HEK293 (cell line): ENCODE data around the gene BCR.

Experiments
- GLI2 ChIP-seq: fragments of 450-650 bp; formaldehyde crosslinking; IDR thresholded peaks from 2 replicates; pipeline ENCODE4; 2017; ENCODE audit warnings: missing biosample characterization, missing genetic modification characterization, low read depth, borderline replicate concordance
- IKZF3 ChIP-seq: fragments of 450-650 bp; IDR thresholded peaks from 2 replicates; pipeline ENCODE4 v1.5.0; 2018; ENCODE audit warnings: missing biosample characterization, mild to moderate bottlenecking, missing genetic modification characterization, moderate library complexity
- KLF16 ChIP-seq: fragments of 450-650 bp; formaldehyde crosslinking; IDR thresholded peaks from 2 replicates; pipeline ENCODE4 v1.5.1; 2017; ENCODE audit warnings: missing biosample characterization, missing genetic modification characterization
- RBAK ChIP-seq: fragments of 450-650 bp; formaldehyde crosslinking; IDR thresholded peaks from 2 replicates; pipeline ENCODE4 v1.5.1; 2016; ENCODE audit warnings: missing biosample characterization, missing genetic modification characterization
- SP2 ChIP-seq: fragments of 450-650 bp; formaldehyde crosslinking; IDR thresholded peaks from 2 replicates; pipeline ENCODE4 v1.5.1; 2016; ENCODE audit warnings: missing biosample characterization, missing genetic modification characterization
- SP3 ChIP-seq: fragments of 450-650 bp; formaldehyde crosslinking; IDR thresholded peaks from 2 replicates; pipeline ENCODE4 v1.5.1; 2016; ENCODE audit warnings: missing biosample characterization, missing genetic modification characterization
- ZBTB21 ChIP-seq: fragments of 450-650 bp; formaldehyde crosslinking; IDR thresholded peaks from 2 replicates; pipeline ENCODE4 v1.5.1; 2017; ENCODE audit warnings: missing biosample characterization, missing genetic modification characterization
- ZEB2 ChIP-seq: fragments of 450-650 bp; formaldehyde crosslinking; IDR thresholded peaks from 2 replicates; pipeline ENCODE4 v1.5.1; 2016; ENCODE audit warnings: missing biosample characterization, missing genetic modification characterization
- ZFP37 ChIP-seq: fragments of 450-650 bp; formaldehyde crosslinking; IDR thresholded peaks from 2 replicates; pipeline ENCODE4 v1.5.1; 2016; ENCODE audit warnings: missing biosample characterization, missing genetic modification characterization
- ZNF121 ChIP-seq: fragments of 450-650 bp; formaldehyde crosslinking; IDR thresholded peaks from 2 replicates; pipeline ENCODE4 v1.5.1; 2016; ENCODE audit warnings: missing biosample characterization, missing genetic modification characterization
- ZNF138 ChIP-seq: fragments of 450-650 bp; formaldehyde crosslinking; IDR thresholded peaks from 2 replicates; pipeline ENCODE4 v1.5.1; 2016; ENCODE audit warnings: missing biosample characterization, missing genetic modification characterization, borderline replicate concordance
- ZNF157 ChIP-seq: fragments of 450-650 bp; formaldehyde crosslinking; IDR thresholded peaks from 2 replicates; pipeline ENCODE4 v1.5.1; 2016; ENCODE audit warnings: missing biosample characterization, missing genetic modification characterization
- ZNF184 ChIP-seq: fragments of 450-650 bp; IDR thresholded peaks from 2 replicates; pipeline ENCODE4 v1.5.1; 2018; ENCODE audit warnings: missing biosample characterization, mild to moderate bottlenecking, missing genetic modification characterization
- ZNF202 ChIP-seq: fragments of 450-650 bp; formaldehyde crosslinking; IDR thresholded peaks from 2 replicates; pipeline ENCODE4 v1.5.1; 2016; ENCODE audit warnings: missing biosample characterization, missing genetic modification characterization, borderline replicate concordance
- ZNF223 ChIP-seq: fragments of 450-650 bp; formaldehyde crosslinking; IDR thresholded peaks from 2 replicates; pipeline ENCODE4 v1.5.1; 2016; ENCODE audit warnings: missing biosample characterization, missing genetic modification characterization
- ZNF266 ChIP-seq: fragments of 450-650 bp; formaldehyde crosslinking; IDR thresholded peaks from 2 replicates; pipeline ENCODE4 v1.5.1; 2016; ENCODE audit warnings: missing biosample characterization, missing genetic modification characterization, low read depth
- ZNF324 ChIP-seq: fragments of 450-650 bp; formaldehyde crosslinking; IDR thresholded peaks from 2 replicates; pipeline ENCODE4 v1.5.1; 2016; ENCODE audit warnings: missing biosample characterization, missing genetic modification characterization
- ZNF350 ChIP-seq: fragments of 450-650 bp; formaldehyde crosslinking; IDR thresholded peaks from 2 replicates; pipeline ENCODE4 v1.5.0; 2017; ENCODE audit warnings: missing biosample characterization, mild to moderate bottlenecking, missing genetic modification characterization
- ZNF530 ChIP-seq: fragments of 450-650 bp; formaldehyde crosslinking; IDR thresholded peaks from 2 replicates; pipeline ENCODE4 v1.5.1; 2016; ENCODE audit warnings: low read depth, missing biosample characterization, missing genetic modification characterization
- ZNF560 ChIP-seq: fragments of 450-650 bp; formaldehyde crosslinking; IDR thresholded peaks from 2 replicates; pipeline ENCODE4 v1.5.1; 2017; ENCODE audit warnings: missing biosample characterization, missing genetic modification characterization, borderline replicate concordance
- ZNF600 ChIP-seq: fragments of 450-650 bp; formaldehyde crosslinking; IDR thresholded peaks from 2 replicates; pipeline ENCODE4 v1.5.1; 2016; ENCODE audit warnings: missing biosample characterization, missing genetic modification characterization
- ZNF610 ChIP-seq: fragments of 450-650 bp; formaldehyde crosslinking; IDR thresholded peaks from 2 replicates; pipeline ENCODE4 v1.5.1; 2016; ENCODE audit warnings: missing biosample characterization, missing genetic modification characterization, borderline replicate concordance
- ZNF658 ChIP-seq: fragments of 450-650 bp; formaldehyde crosslinking; IDR thresholded peaks from 2 replicates; pipeline ENCODE4; 2016; ENCODE audit warnings: missing biosample characterization, missing genetic modification characterization
- ZNF670 ChIP-seq: fragments of 450-650 bp; formaldehyde crosslinking; IDR thresholded peaks from 2 replicates; pipeline ENCODE4 v1.5.1; 2016; ENCODE audit warnings: missing biosample characterization, missing genetic modification characterization, low read depth
- ZNF701 ChIP-seq: fragments of 450-650 bp; formaldehyde crosslinking; IDR thresholded peaks from 2 replicates; pipeline ENCODE4 v1.5.1; 2016; ENCODE audit warnings: missing biosample characterization, missing genetic modification characterization
- TF ChIP-seq, protein P1 (sequence below): fragments of 450-650 bp; formaldehyde crosslinking; IDR thresholded peaks from 2 replicates; pipeline ENCODE4 v1.5.1; 2016; ENCODE audit warnings: missing biosample characterization, missing genetic modification characterization
- TF ChIP-seq, protein P2 (sequence below): fragments of 450-650 bp; formaldehyde crosslinking; IDR thresholded peaks from 2 replicates; pipeline ENCODE4 v1.5.1; 2016; ENCODE audit warnings: missing biosample characterization, missing genetic modification characterization
- TF ChIP-seq, protein P3 (sequence below): fragments of 450-650 bp; IDR thresholded peaks from 2 replicates; pipeline ENCODE4 v1.5.1; 2018; ENCODE audit warnings: missing biosample characterization, mild to moderate bottlenecking, missing genetic modification characterization
- TF ChIP-seq, protein P4 (sequence below): fragments of 450-650 bp; formaldehyde crosslinking; conservative IDR thresholded peaks from 2 replicates; pipeline ENCODE4 v1.5.1; 2016; ENCODE audit warnings: low read depth, missing biosample characterization, missing genetic modification characterization
- TF ChIP-seq, protein P5 (sequence below): fragments of 450-650 bp; formaldehyde crosslinking; IDR thresholded peaks from 2 replicates; pipeline ENCODE4 v1.5.1; 2016; ENCODE audit warnings: missing biosample characterization, missing genetic modification characterization

BCR gene

DNA sequence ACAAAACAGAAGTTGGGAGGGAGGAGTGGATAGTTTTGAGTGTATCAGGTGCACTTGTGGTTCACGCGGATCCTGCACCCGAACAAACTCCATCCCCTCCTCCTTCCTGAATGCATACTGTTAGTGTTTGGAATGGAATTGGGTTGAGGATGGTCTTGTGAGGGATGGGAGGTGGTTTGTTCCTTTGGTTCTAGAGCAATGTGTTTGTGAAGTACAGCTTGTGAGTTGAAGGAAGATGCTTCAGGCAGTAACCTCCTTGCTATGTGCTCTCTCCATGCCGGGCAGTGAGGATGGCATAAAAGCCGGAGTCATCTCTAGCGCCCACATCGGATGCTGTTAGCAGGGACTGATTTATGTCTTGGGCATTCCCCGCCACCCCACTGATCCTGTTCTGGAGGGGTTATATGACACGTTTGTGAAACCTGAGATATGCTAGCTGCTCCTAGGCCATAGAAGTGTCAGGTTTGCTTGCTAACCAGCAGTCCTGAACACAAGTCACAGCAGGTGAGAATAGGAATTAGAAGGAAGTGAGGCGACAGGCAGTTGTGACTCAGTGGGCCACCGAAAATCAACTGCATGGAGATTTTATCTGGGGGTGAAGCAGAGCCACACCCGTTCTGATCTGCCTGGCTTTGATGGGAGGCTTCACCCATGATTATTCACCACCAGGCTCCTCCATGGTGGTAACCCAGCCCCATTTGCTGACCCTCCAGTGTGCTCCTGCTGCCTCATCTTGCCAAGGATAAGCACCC is 2.2 kb downstream of the BCR start (continued):
- TF ChIP-seq, protein P1, sequence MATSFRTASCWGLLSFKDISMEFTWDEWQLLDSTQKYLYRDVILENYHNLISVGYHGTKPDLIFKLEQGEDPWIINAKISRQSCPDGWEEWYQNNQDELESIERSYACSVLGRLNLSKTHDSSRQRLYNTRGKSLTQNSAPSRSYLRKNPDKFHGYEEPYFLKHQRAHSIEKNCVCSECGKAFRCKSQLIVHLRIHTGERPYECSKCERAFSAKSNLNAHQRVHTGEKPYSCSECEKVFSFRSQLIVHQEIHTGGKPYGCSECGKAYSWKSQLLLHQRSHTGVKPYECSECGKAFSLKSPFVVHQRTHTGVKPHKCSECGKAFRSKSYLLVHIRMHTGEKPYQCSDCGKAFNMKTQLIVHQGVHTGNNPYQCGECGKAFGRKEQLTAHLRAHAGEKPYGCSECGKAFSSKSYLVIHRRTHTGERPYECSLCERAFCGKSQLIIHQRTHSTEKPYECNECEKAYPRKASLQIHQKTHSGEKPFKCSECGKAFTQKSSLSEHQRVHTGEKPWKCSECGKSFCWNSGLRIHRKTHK (tag by site-specific recombination) = no peak
- TF ChIP-seq ZNF701 (tag by site-specific recombination) = no peak
- TF ChIP-seq IKZF3 (tag by site-specific recombination) = peak; percentile 87
- no peak for TF ChIP-seq GLI2 (tag by site-specific recombination)
- TF ChIP-seq, protein P2, sequence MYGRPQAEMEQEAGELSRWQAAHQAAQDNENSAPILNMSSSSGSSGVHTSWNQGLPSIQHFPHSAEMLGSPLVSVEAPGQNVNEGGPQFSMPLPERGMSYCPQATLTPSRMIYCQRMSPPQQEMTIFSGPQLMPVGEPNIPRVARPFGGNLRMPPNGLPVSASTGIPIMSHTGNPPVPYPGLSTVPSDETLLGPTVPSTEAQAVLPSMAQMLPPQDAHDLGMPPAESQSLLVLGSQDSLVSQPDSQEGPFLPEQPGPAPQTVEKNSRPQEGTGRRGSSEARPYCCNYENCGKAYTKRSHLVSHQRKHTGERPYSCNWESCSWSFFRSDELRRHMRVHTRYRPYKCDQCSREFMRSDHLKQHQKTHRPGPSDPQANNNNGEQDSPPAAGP (tag by site-specific recombination) = peak; percentile 49; the same call in 1 of the 2 replicates
- peak; percentile 96 for TF ChIP-seq ZNF600 (tag by site-specific recombination)
- no peak for TF ChIP-seq ZNF223 (tag by site-specific recombination)
- TF ChIP-seq, protein P3, sequence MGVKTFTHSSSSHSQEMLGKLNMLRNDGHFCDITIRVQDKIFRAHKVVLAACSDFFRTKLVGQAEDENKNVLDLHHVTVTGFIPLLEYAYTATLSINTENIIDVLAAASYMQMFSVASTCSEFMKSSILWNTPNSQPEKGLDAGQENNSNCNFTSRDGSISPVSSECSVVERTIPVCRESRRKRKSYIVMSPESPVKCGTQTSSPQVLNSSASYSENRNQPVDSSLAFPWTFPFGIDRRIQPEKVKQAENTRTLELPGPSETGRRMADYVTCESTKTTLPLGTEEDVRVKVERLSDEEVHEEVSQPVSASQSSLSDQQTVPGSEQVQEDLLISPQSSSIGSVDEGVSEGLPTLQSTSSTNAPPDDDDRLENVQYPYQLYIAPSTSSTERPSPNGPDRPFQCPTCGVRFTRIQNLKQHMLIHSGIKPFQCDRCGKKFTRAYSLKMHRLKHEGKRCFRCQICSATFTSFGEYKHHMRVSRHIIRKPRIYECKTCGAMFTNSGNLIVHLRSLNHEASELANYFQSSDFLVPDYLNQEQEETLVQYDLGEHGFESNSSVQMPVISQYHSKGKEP = no peak
- TF ChIP-seq ZFP37 (tag by site-specific recombination) = no peak
- TF ChIP-seq, protein P4, sequence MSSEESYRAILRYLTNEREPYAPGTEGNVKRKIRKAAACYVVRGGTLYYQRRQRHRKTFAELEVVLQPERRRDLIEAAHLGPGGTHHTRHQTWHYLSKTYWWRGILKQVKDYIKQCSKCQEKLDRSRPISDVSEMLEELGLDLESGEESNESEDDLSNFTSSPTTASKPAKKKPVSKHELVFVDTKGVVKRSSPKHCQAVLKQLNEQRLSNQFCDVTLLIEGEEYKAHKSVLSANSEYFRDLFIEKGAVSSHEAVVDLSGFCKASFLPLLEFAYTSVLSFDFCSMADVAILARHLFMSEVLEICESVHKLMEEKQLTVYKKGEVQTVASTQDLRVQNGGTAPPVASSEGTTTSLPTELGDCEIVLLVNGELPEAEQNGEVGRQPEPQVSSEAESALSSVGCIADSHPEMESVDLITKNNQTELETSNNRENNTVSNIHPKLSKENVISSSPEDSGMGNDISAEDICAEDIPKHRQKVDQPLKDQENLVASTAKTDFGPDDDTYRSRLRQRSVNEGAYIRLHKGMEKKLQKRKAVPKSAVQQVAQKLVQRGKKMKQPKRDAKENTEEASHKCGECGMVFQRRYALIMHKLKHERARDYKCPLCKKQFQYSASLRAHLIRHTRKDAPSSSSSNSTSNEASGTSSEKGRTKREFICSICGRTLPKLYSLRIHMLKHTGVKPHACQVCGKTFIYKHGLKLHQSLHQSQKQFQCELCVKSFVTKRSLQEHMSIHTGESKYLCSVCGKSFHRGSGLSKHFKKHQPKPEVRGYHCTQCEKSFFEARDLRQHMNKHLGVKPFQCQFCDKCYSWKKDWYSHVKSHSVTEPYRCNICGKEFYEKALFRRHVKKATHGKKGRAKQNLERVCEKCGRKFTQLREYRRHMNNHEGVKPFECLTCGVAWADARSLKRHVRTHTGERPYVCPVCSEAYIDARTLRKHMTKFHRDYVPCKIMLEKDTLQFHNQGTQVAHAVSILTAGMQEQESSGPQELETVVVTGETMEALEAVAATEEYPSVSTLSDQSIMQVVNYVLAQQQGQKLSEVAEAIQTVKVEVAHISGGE = 0 out of 2 replicates have a peak, but pooled peaks have one; percentile 28
- no peak for TF ChIP-seq ZBTB21
- TF ChIP-seq, protein P5, sequence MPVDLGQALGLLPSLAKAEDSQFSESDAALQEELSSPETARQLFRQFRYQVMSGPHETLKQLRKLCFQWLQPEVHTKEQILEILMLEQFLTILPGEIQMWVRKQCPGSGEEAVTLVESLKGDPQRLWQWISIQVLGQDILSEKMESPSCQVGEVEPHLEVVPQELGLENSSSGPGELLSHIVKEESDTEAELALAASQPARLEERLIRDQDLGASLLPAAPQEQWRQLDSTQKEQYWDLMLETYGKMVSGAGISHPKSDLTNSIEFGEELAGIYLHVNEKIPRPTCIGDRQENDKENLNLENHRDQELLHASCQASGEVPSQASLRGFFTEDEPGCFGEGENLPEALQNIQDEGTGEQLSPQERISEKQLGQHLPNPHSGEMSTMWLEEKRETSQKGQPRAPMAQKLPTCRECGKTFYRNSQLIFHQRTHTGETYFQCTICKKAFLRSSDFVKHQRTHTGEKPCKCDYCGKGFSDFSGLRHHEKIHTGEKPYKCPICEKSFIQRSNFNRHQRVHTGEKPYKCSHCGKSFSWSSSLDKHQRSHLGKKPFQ = no peak
- TF ChIP-seq ZNF202 (tag by site-specific recombination) = no peak
- no peak for TF ChIP-seq ZNF658 (tag by site-specific recombination)
- TF ChIP-seq SP3 = no peak
- no peak for TF ChIP-seq ZNF266 (tag by site-specific recombination)
- TF ChIP-seq ZNF184 (tag by site-specific recombination) = no peak
- no peak for TF ChIP-seq ZNF121 (tag by site-specific recombination)
- no peak for TF ChIP-seq ZNF610 (tag by site-specific recombination)
- TF ChIP-seq ZNF560 = no peak
- no peak for TF ChIP-seq RBAK
- no peak for TF ChIP-seq ZNF530 (tag by site-specific recombination)
- no peak for TF ChIP-seq ZNF324 (tag by site-specific recombination)
- no peak for TF ChIP-seq ZNF350 (tag by site-specific recombination)
- peak; percentile 49 for TF ChIP-seq SP2
- no peak for TF ChIP-seq ZNF157
- no peak for TF ChIP-seq ZNF670 (tag by site-specific recombination)
- no peak for TF ChIP-seq KLF16 (tag by site-specific recombination)
- peak; percentile 62 for TF ChIP-seq ZEB2 (tag by site-specific recombination)
- TF ChIP-seq ZNF138 = no peak
